H1 (cell line): Measurements from ENCODE around the gene GRK3.
"Not testable (repeated sequence)": the region's sequence is repeated elsewhere in the genome, so short reads cannot be mapped to it uniquely, and the experiment has no call there.

ENCODE experiments used
- ASH2L ChIP-seq: fragments of 200-600, 300-600 bp; sonication (generic); IDR thresholded peaks from one replicate; pipeline ENCODE4 v1.7.1; 2017; ENCODE audit warnings: low read length
- CTBP2 ChIP-seq: IDR thresholded peaks from 2 replicates; pipeline ENCODE4 v1.7.0; 2011; ENCODE audit warnings: borderline replicate concordance, mild to moderate bottlenecking, moderate library complexity, mixed read lengths, low read length; ENCODE audit not compliant: insufficient read depth, insufficient read length
- CTCF ChIP-seq, 3 experiments: IDR thresholded peaks; 1 replicate in 2 of 3; 2 replicates in 1 of 3; pipeline versions ENCODE4 v1.5.1 to v1.6.1; 2011; ENCODE audit warnings: low read length in 3 of 3, mild to moderate bottlenecking in 3 of 3, inconsistent platforms in 2 of 3, low read depth in 1 of 3, moderate library complexity in 1 of 3; ENCODE audit not compliant: insufficient read depth in 1 of 3; ENCODE audit errors: control extremely low read depth in 1 of 3
- EGR1 ChIP-seq: IDR thresholded peaks from 2 replicates; pipeline ENCODE4 v1.6.1; 2011; ENCODE audit warnings: low read depth, low read length, borderline replicate concordance
- EZH2 ChIP-seq: fragments of 200-600 bp; sonication (generic); IDR thresholded peaks from 2 replicates; pipeline ENCODE4 v1.7.1; 2012; ENCODE audit warnings: low read depth, mild to moderate bottlenecking, moderate library complexity, low read length, inconsistent platforms; ENCODE audit not compliant: severe bottlenecking
- POLR2A ChIP-seq, 2 experiments: IDR thresholded peaks; 1 replicate in 1 of 2; 2 replicates in 1 of 2; pipeline ENCODE4 v1.6.1; 2011; ENCODE audit warnings: low read depth in 2 of 2, low read length in 2 of 2, mild to moderate bottlenecking in 2 of 2; ENCODE audit errors: control extremely low read depth in 1 of 2
- POLR2AphosphoS5 ChIP-seq: IDR thresholded peaks from 2 replicates; pipeline ENCODE4 v1.6.1; 2011; ENCODE audit warnings: low read depth, low read length
- RFX5 ChIP-seq: IDR thresholded peaks from 2 replicates; pipeline ENCODE4 v1.6.1; 2011; ENCODE audit warnings: low read depth, low read length, improper control_type of control experiment, borderline replicate concordance
- TCF12 ChIP-seq: IDR thresholded peaks from 2 replicates; pipeline ENCODE4 v1.6.1; 2011; ENCODE audit warnings: low read depth, mild to moderate bottlenecking, low read length

- TF ChIP-seq CTBP2; EGR1; RFX5; POLR2AphosphoS5; ASH2L; POLR2A (IDR thresholded peaks at IDR 0.05; ENCODE audit: control extremely low read depth in 1 of 2, low read depth in 2 of 2, low read length in 2 of 2); EZH2; TCF12; CTCF (IDR thresholded peaks at IDR 0.05; ENCODE audit: control extremely low read depth in 1 of 3, insufficient read depth in 1 of 3, low read depth in 1 of 3, low read length in 3 of 3): not testable (repeated sequence)
Measured at GRCh38 chr22:25625747-25626623, 61.5 kb downstream of the GRK3 start.
